Smooth muscle cell of trachea (primary cell): Measurements from ENCODE around the gene TMUB2. TPM values are rescaled to one million over a fixed set of nuclear protein-coding genes. Genes with fewer than 3 reads are reported as not detected.

Experiments used
- total RNA-seq: library from RNA; depleted of rRNA; stranded (reverse); fragments of >200 nt; gene quantifications from 2 replicates; pipeline ENCODE4 v1.2.1, GENCODE V29; 2014

Gene TMUB2
- total RNA-seq = 33.2 and 43.3 TPM in 2 replicates

DNA sequence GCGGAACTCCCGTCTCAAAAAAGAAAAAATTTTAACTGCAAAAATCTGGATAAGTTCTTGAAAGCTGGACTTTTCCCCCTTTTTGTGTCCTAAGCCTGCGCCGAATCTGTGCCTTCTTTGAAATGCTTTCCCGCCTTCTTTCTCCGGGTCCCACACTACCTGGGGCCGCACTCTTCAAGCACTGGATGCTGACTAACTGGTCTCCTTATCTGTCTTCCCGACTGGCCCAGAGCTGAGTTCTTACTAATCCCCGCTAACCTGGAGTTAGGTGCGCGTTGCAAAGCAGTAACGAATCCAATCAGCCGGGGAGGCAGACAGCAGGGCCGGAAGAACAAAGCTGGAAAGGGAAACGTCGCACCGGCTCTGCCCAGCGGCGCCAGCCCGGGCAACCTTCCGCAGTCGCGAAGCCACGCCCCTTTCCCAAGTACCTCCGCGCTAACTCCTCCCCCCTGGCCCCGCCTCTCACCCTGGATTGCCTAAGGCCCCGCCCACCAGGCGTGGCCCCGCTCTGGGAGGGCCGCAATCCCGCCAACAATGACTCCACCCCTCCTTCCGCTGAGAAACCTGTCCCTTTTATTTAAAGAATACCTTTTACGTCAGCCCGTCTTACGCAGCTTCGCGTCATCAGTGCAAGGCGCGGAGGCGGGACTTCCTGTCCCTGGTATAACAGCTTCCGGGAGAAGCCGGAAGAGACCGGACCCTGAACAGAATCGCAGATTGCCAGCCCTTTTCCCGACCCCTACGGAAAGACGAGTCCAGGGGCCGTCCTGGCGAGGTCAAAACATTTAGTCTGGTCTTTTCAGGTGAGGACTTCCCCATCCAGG is at the start of gene TMUB2:
TSS of gene TMUB2 (plus strand) at position 666 of the 824 bp plus-strand sequence. CDS start 737 bp downstream, outside the sequence.

DNA sequence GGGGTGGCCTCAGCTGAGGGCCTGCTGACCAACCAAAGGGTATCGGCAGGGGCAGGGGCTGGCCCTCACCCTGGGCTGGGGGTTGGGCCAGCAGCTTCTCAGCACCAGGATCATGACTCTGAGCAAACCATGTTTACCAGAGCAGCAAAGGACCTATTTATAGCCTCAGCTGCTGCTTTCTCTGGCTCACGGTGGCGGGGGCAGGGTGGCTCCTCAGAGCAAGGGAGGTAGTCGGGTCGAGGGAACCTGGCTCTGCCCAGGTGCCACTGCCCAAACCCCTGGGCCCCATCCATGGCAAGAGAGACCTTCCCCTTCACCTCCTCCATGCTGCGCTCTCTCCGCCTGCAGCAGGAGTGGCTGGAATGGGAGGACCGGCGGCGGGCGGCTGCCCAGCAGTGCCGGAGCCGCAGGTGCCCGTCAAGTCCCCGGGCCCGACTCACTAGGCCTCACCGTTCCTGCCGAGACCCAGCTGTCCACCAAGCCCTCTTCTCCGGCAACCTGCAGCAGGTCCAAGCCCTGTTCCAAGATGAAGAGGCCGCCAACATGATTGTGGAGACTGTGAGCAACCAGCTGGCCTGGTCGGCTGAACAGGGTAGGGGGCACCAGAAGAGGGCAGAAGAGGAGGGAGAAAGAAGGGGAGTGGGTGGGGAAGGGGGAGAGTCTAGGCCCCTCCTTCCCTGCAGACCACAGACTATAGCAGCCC is 16.1 kb upstream of the TMUB2 start, which contains the start of gene ASB16:
TSS of gene ASB16 (plus strand) at position 206 of the 703 bp plus-strand sequence. CDS start at position 292, 86 bp downstream.

DNA sequence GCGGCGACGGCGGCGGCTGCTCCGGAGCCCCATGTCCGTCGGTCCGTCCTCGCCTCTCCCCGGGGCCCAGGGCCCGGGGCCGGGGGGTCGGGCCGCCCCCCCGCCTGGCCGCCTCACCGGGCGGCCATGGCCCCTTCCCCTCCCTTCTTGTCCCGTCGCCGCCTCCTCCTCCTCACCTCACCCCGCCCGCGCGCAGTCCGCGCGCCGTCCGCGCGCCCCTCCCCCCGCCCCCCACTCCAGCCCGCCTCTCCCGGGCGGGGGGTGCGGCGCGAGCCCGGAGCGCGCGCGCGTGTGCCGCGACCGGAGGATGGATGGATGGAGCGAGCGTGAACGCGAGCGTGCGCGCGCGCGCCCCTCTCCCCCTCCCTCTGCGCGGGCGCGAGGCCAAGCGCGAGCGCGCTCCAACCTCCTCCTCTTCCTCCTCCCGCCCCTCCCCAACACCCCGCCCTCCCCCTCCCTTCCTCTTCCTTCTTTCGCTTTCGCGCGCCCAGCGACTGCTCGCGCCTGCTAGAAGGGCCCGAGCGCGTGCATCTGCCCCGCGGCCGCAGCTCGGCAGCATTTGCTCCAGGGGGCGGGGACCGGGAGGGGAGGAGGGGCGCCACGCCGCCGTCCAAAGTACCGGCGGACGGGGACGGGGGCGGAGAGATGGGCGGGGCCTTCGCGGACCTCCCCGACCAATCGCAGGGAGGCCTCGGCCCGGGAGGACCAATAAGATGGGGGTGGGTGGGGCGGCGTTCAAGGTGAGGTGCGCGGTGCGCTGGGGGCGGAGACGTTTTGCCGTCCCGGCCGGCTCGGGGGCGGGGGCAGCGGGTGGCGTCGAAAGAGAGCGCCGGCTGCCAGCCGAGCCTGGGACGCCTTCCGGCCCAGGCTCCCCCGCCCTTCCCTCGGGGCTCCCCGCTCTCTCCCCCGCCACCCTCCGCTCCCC is 13.0 kb downstream of the TMUB2 start, which contains the start of gene ATXN7L3:
TSS of gene ATXN7L3 (minus strand) at position 332 of the 925 bp plus-strand sequence. CDS start 1,814 bp downstream, outside the sequence.

DNA sequence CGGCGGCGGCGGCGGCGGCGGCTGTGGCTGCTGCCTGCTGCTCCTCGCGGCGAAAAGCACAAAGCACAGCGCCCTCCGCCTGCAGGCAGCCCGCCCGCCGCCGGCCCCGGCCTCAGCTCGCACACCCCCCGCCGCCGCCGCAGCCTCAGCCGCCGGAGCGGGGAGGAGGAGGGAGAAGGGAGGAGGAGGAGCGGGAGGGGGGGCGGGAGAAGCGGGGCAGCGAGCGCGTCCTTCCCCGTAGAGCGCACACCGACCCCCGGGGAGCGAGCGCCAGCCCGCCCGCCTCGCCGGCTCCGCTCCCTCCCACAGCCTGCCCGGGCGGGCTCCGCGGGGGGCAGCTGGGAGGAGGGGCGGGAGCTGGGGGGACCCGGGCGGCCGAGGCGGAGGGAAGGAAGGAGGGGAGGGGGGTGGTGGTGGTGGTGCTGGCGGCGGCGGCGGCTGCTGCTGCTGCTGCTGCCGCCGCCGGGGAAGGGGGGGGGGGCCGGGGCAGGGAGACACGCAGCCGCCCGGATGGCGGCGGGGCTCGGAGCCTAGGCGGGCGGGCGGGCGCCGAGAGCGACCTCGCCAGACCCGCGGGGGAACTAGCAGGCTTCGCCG is 32.9 kb downstream of the TMUB2 start, which contains the start of gene UBTF:
TSS of gene UBTF (minus strand) at position 60 of the 597 bp plus-strand sequence. CDS start 1,446 bp downstream, outside the sequence.

Other genes with a start within 250 kb of the TMUB2 start
- gene PPY, start 244.5 kb upstream of the TMUB2 start, total RNA-seq = not detected in 2 replicates
- gene PYY, start 233.0 kb upstream of the TMUB2 start, total RNA-seq = not detected in 2 replicates
- gene NAGS, start 182.3 kb upstream of the TMUB2 start, total RNA-seq = 3.5 and 5.1 TPM in 2 replicates
- 97.4 and 114 TPM in 2 replicates for gene TMEM101, start 172.0 kb upstream of the TMUB2 start, total RNA-seq
- 32.4 and 43.7 TPM in 2 replicates for gene LSM12, start 120.3 kb upstream of the TMUB2 start, total RNA-seq
- gene G6PC3, start 116.2 kb upstream of the TMUB2 start, total RNA-seq = 28.2 and 30.1 TPM in 2 replicates
- 94.8 and 138 TPM in 2 replicates for gene HDAC5, start 63.3 kb upstream of the TMUB2 start, total RNA-seq
- 0.83 and 4.7 TPM in 2 replicates for gene HROB, start 45.0 kb upstream of the TMUB2 start, total RNA-seq
- gene ASB16, start 16.3 kb upstream of the TMUB2 start, total RNA-seq = 0.33 and 0.73 TPM in 2 replicates
- 34.9 and 45.3 TPM in 2 replicates for gene ATXN7L3, start 12.9 kb downstream of the TMUB2 start, total RNA-seq
- 49.2 and 65.3 TPM in 2 replicates for gene UBTF, start 32.7 kb downstream of the TMUB2 start, total RNA-seq
- gene SLC4A1, start 81.2 kb downstream of the TMUB2 start, total RNA-seq = not detected in 2 replicates
- gene RUNDC3A, start 121.6 kb downstream of the TMUB2 start, total RNA-seq = 0.99 TPM in 1 of 2 replicates, not detected in the other
- 68.8 and 99.9 TPM in 2 replicates for gene SLC25A39, start 137.9 kb downstream of the TMUB2 start, total RNA-seq
- gene GRN, start 158.3 kb downstream of the TMUB2 start, total RNA-seq = 246 and 1,457 TPM in 2 replicates
- gene FAM171A2, start 176.9 kb downstream of the TMUB2 start, total RNA-seq = 3.5 and 15.2 TPM in 2 replicates
- gene ITGA2B, start 202.7 kb downstream of the TMUB2 start, total RNA-seq = 0.15 and 0.66 TPM in 2 replicates